Gastrocnemius medialis (tissue), 4 donors: ENCODE data around the gene ARRDC2.

Experiments used
- CTCF ChIP-seq, 5 experiments: fragments of 450-650 bp in 3 of 5; fragments of 200-600 bp in 2 of 5; sonication (generic) in 2 of 5; IDR thresholded peaks in 4 of 5; conservative IDR thresholded peaks in 1 of 5; 1 replicate in 4 of 5; 2 replicates in 1 of 5; pipeline ENCODE4 v1.5.1; 2016 to 2019; ENCODE audit warnings: antibody characterized with exemption in 5 of 5, mild to moderate bottlenecking in 3 of 5, moderate library complexity in 3 of 5
- POLR2A ChIP-seq, 2 donors: fragments of 450-650 bp; IDR thresholded peaks; one replicate each; pipeline ENCODE4 v1.6.1; 2017; ENCODE audit warnings: antibody characterized with exemption in 2 of 2, mild to moderate bottlenecking in 2 of 2, moderate library complexity in 2 of 2

- TF ChIP-seq POLR2A (IDR thresholded peaks at IDR 0.05) (no peak), CTCF (IDR thresholded peaks at IDR 0.05 in 4 of 5, conservative IDR thresholded peaks at IDR 0.05 in 1 of 5) (no peak)
These were observed 45.7 kb downstream of the ARRDC2 start for GRCh38 chr19:18053576-18054219.
